ENCODE results near the gene ECM1.

The ECM1 gene

DNA sequence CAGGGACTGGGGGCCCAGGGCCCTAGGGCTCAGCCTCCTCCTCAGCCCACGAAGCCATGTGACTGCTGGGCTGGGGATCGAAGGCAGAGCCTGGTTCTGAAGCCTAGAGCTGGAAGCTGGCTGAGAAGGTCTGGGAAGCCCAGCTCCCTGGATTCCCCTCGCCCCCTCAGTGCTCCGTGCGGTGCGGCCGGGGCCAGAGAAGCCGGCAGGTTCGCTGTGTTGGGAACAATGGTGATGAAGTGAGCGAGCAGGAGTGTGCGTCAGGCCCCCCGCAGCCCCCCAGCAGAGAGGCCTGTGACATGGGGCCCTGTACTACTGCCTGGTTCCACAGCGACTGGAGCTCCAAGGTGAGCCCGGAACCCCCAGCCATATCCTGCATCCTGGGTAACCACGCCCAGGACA is 50.4 kb downstream of the ECM1 start:
- H3K4me3 ChIP-seq (ENCODE audit: low read length, poor library complexity, severe bottlenecking) = no peak overlapping the region
- no peak overlapping the region for H3K9ac ChIP-seq (ENCODE audit: low read depth, low read length, poor library complexity, severe bottlenecking)
- no peaks in the 10 kb centered on the region for H3K27me3 ChIP-seq (ENCODE audit: insufficient read depth, low read length, poor library complexity, severe bottlenecking)
- H3K9me2 ChIP-seq (replicated peaks; ENCODE audit: low read depth, low read length) = no peaks in the 10 kb centered on the region
- TF ChIP-seq EZH2phosphoT487 (IDR thresholded peaks at IDR 0.05; ENCODE audit: borderline replicate concordance) = no peak
- TF ChIP-seq, protein P1, sequence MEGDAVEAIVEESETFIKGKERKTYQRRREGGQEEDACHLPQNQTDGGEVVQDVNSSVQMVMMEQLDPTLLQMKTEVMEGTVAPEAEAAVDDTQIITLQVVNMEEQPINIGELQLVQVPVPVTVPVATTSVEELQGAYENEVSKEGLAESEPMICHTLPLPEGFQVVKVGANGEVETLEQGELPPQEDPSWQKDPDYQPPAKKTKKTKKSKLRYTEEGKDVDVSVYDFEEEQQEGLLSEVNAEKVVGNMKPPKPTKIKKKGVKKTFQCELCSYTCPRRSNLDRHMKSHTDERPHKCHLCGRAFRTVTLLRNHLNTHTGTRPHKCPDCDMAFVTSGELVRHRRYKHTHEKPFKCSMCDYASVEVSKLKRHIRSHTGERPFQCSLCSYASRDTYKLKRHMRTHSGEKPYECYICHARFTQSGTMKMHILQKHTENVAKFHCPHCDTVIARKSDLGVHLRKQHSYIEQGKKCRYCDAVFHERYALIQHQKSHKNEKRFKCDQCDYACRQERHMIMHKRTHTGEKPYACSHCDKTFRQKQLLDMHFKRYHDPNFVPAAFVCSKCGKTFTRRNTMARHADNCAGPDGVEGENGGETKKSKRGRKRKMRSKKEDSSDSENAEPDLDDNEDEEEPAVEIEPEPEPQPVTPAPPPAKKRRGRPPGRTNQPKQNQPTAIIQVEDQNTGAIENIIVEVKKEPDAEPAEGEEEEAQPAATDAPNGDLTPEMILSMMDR (conservative IDR thresholded peaks at IDR 0.05; ENCODE audit: low read length) = no peak
- peaks cover 12% of the 10 kb centered on the region; the same call in 1 of the 2 replicates for H3K79me2 ChIP-seq (ENCODE audit: insufficient read depth, low read length)
- no peaks in the 10 kb centered on the region for H3F3A ChIP-seq (ENCODE audit: low read depth)
- H2AFZ ChIP-seq (ENCODE audit: low read length) = no peak overlapping the region
- H3K9me3 ChIP-seq (ENCODE audit: insufficient read depth, low read depth, low read length) = no peaks in the 10 kb centered on the region
- H3K4me1 ChIP-seq (ENCODE audit: insufficient read depth, low read length, poor library complexity, severe bottlenecking) = peaks cover 17% of the 10 kb centered on the region
- H3K36me3 ChIP-seq (ENCODE audit: insufficient read depth, low read length) = no peaks in the 10 kb centered on the region
- H4K20me1 ChIP-seq (ENCODE audit: insufficient read depth, low read length, poor library complexity, severe bottlenecking) = peaks cover 3% of the 10 kb centered on the region
- no peak overlapping the region for H3K4me2 ChIP-seq (ENCODE audit: low read depth, low read length, poor library complexity, severe bottlenecking)

DNA sequence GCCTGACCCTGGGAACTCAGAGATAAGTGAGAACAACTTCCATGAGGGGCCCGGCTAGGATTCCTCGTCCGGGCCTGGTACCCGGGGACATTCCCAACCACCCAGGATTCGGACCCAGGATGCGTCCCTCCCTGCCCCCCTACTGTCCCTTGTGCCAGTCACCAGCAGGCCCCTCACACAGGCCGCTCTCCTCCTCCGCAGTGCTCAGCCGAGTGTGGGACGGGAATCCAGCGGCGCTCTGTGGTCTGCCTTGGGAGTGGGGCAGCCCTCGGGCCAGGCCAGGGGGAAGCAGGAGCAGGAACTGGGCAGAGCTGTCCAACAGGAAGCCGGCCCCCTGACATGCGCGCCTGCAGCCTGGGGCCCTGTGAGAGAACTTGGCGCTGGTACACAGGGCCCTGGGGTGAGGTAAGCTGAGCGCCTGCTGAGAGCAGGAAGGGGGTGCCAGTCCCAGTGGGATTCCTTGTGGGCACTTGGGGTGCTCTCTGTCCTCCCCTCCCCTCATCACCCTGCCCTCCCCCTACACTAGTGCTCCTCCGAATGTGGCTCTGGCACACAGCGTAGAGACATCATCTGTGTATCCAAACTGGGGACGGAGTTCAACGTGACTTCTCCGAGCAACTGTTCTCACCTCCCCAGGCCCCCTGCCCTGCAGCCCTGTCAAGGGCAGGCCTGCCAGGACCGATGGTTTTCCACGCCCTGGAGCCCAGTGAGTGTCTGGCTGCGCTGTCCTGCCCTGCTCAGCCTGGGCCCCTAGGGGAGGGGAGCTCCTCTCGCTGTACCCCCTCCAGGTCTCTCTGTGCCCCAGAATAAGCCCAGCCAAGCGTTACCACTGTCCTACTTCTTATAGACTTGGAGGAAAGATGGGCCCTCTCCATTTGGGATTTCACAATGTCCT is 51.1 kb downstream of the ECM1 start:
- Histone ChIP-seq H3K27me3 (ENCODE audit: insufficient read depth, low read length, poor library complexity, severe bottlenecking) (no peaks in the 10 kb centered on the region), H3K9me2 (replicated peaks; ENCODE audit: low read depth, low read length) (no peaks in the 10 kb centered on the region), H3K4me2 (ENCODE audit: low read depth, low read length, poor library complexity, severe bottlenecking) (no peak overlapping the region), H2AFZ (ENCODE audit: low read length) (no peak overlapping the region), H4K20me1 (ENCODE audit: insufficient read depth, low read length, poor library complexity, severe bottlenecking) (peaks cover 3% of the 10 kb centered on the region), H3K9ac (ENCODE audit: low read depth, low read length, poor library complexity, severe bottlenecking) (no peak overlapping the region), H3F3A (ENCODE audit: low read depth) (no peaks in the 10 kb centered on the region), H3K4me1 (ENCODE audit: insufficient read depth, low read length, poor library complexity, severe bottlenecking) (peaks cover 24% of the 10 kb centered on the region), H3K79me2 (ENCODE audit: insufficient read depth, low read length) (peaks cover 13% of the 10 kb centered on the region; the same call in 1 of the 2 replicates), H3K4me3 (ENCODE audit: low read length, poor library complexity, severe bottlenecking) (no peak overlapping the region), H3K9me3 (ENCODE audit: insufficient read depth, low read depth, low read length) (no peaks in the 10 kb centered on the region), H3K36me3 (ENCODE audit: insufficient read depth, low read length) (no peaks in the 10 kb centered on the region)
- no peak for TF ChIP-seq EZH2phosphoT487 (IDR thresholded peaks at IDR 0.05; ENCODE audit: borderline replicate concordance)
- TF ChIP-seq, protein P1 (conservative IDR thresholded peaks at IDR 0.05; ENCODE audit: low read length) = no peak

DNA sequence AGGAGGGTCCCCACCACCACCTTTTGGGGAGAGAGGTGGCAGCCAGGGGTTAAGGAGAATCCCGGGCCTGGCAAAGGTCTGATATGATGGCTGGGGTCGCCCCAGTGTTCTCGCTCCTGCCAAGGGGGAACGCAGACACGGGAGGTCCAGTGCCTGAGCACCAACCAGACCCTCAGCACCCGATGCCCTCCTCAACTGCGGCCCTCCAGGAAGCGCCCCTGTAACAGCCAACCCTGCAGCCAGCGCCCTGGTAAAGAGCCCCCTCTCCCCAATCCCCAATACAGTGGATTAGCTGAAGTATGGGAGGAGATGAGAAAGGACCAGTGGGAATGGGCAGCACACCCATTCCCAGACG is 51.7 kb downstream of the ECM1 start:
- Histone ChIP-seq H3F3A (ENCODE audit: low read depth) (no peaks in the 10 kb centered on the region), H3K79me2 (ENCODE audit: insufficient read depth, low read length) (peaks cover 13% of the 10 kb centered on the region; the same call in 1 of the 2 replicates), H3K27me3 (ENCODE audit: insufficient read depth, low read length, poor library complexity, severe bottlenecking) (no peaks in the 10 kb centered on the region), H3K9me3 (ENCODE audit: insufficient read depth, low read depth, low read length) (no peaks in the 10 kb centered on the region), H3K9me2 (replicated peaks; ENCODE audit: low read depth, low read length) (no peaks in the 10 kb centered on the region), H3K4me1 (ENCODE audit: insufficient read depth, low read length, poor library complexity, severe bottlenecking) (peaks cover 26% of the 10 kb centered on the region), H3K36me3 (ENCODE audit: insufficient read depth, low read length) (no peaks in the 10 kb centered on the region), H3K4me3 (ENCODE audit: low read length, poor library complexity, severe bottlenecking) (no peak overlapping the region), H3K4me2 (ENCODE audit: low read depth, low read length, poor library complexity, severe bottlenecking) (no peak overlapping the region), H3K9ac (ENCODE audit: low read depth, low read length, poor library complexity, severe bottlenecking) (no peak overlapping the region), H2AFZ (ENCODE audit: low read length) (no peak overlapping the region), H4K20me1 (ENCODE audit: insufficient read depth, low read length, poor library complexity, severe bottlenecking) (peaks cover 3% of the 10 kb centered on the region)
- no peak for TF ChIP-seq EZH2phosphoT487 (IDR thresholded peaks at IDR 0.05; ENCODE audit: borderline replicate concordance)
- TF ChIP-seq, protein P1 (conservative IDR thresholded peaks at IDR 0.05; ENCODE audit: low read length) = no peak
